Fibroblast of pulmonary artery (primary cell): ENCODE data around the gene ANKRD23.

ENCODE experiments used
- DNase-seq: peaks from one replicate; pipeline ENCODE4 v3.0.0-alpha.2; 2010; ENCODE audit warnings: low read depth
- H3K4me3 ChIP-seq: replicated peaks from 2 replicates; pipeline ENCODE4 v1.5.1; 2011; ENCODE audit warnings: low read depth, mild to moderate bottlenecking, control low read depth, low read length, moderate library complexity
- CTCF ChIP-seq: IDR thresholded peaks from 2 replicates; pipeline ENCODE4 v1.5.1; 2011; ENCODE audit warnings: mild to moderate bottlenecking, control low read depth, low read length, inconsistent platforms; ENCODE audit errors: missing control alignments

ANKRD23 gene

GRCh38 chr2:96819876-96820511 lies 23.8 kb downstream of the ANKRD23 start:
- no peak for TF ChIP-seq CTCF
- no peak for DNase-seq
- no peak overlapping the region for H3K4me3 ChIP-seq

GRCh38 chr2:96819128-96819875 lies 24.5 kb downstream of the ANKRD23 start:
- no peak overlapping the region for H3K4me3 ChIP-seq
- DNase-seq = no peak
- TF ChIP-seq CTCF = no peak

DNA sequence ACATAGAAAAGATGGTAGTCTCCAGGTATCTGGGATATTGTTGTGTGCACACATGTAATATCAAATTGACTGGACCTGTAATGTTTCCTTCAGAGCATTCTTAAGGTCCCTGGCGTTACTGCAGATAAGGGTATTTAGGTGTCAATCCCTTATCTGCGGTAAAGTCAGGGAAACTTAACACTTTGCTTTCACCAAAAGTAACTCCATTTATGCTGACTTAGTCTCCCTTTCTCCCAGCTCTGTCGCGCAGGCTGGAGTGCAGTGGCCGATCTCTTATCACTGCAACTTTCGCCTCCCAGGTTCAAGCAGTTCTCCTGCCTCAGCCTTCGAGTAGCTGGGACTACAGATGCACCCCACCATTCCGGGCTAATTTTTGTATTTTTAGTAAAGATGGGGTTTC lies 25.9 kb downstream of the ANKRD23 start:
- no peak overlapping the region for H3K4me3 ChIP-seq
- no peak for TF ChIP-seq CTCF
- no peak for DNase-seq

- DNase-seq = peak; percentile 26
- peak overlapping the region; percentile 65 for H3K4me3 ChIP-seq
- no peak for TF ChIP-seq CTCF
Measured at GRCh38 chr2:96816836-96817702, 26.8 kb downstream of the ANKRD23 start.

DNA sequence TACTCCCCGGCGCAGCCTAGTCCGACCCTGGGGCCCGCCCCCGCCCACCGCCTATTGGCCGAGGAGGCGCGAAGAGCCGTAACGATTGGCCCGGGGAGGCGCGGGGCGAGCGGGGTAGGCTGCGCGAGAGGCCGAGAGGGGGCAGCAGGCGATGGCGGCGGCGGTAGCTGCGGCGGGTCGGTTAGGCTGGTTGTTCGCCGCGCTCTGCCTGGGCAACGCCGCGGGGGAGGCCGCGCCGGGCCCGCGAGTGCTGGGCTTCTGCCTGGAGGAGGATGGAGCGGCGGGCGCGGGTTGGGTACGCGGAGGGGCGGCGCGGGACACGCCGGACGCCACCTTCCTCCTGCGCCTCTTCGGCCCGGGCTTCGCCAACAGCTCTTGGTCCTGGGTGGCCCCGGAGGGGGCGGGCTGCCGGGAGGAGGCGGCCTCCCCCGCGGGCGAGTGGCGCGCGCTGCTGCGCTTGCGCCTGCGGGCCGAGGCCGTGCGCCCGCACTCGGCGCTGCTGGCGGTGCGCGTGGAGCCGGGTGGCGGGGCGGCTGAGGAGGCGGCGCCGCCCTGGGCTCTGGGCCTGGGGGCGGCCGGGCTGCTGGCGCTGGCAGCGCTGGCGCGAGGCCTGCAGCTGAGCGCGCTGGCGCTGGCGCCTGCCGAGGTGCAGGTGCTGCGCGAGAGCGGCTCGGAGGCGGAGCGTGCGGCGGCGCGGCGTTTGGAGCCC lies 27.5 kb downstream of the ANKRD23 start, which contains the start of gene CNNM3:
Gene CNNM3 (plus strand): TSS at position 142 of the 709 bp plus-strand sequence. CDS start 10 bp downstream, at position 152.
- DNase-seq = peak; percentile 92
- TF ChIP-seq CTCF = peak; percentile 20
- H3K4me3 ChIP-seq = peak within 1 kb of the TSS; percentile 65

- H3K4me3 ChIP-seq = peak overlapping the region; percentile 65
- DNase-seq = peak; percentile 59
- TF ChIP-seq CTCF = no peak
Measured at GRCh38 chr2:96815326-96816126, 28.3 kb downstream of the ANKRD23 start.
